ENCODE measurements around the gene MT4.
"Not testable (repeated sequence)": the region's sequence is repeated elsewhere in the genome, so short reads cannot be mapped to it uniquely, and the experiment has no call there.

- TF ChIP-seq CTCF (IDR thresholded peaks at IDR 0.05); EP300 (IDR thresholded peaks at IDR 0.05; ENCODE audit: borderline replicate concordance in 1 of 2, low read depth in 1 of 2, low read length in 1 of 2); SMC3 (IDR thresholded peaks at IDR 0.05; ENCODE audit: low read depth, low read length); MXI1 (IDR thresholded peaks at IDR 0.05; ENCODE audit: low read depth, low read length); RXRA (IDR thresholded peaks at IDR 0.05; ENCODE audit: borderline replicate concordance, low read depth); RFX5 (IDR thresholded peaks at IDR 0.05; ENCODE audit: low read length); POLR2AphosphoS5 (IDR thresholded peaks at IDR 0.05; ENCODE audit: low read depth, low read length); FOXM1 (IDR thresholded peaks at IDR 0.05; ENCODE audit: low read depth); MAX (IDR thresholded peaks at IDR 0.05; ENCODE audit: low read depth); TEAD4 (IDR thresholded peaks at IDR 0.05; ENCODE audit: borderline replicate concordance, insufficient read depth); RAD21 (IDR thresholded peaks at IDR 0.05; ENCODE audit: low read length); NFIC (IDR thresholded peaks at IDR 0.05; ENCODE audit: borderline replicate concordance): not testable (repeated sequence)
Measured at GRCh38 chr16:56582911-56583310, 18.0 kb downstream of the MT4 start.
